PFSK-1 (cell line): ENCODE measurements around the gene ARFGAP2.

ENCODE experiments used
- FOXP2 ChIP-seq: optimal IDR thresholded peaks from 2 replicates; pipeline ENCODE3; 2011; ENCODE audit warnings: borderline replicate concordance, control low read depth, inconsistent platforms; ENCODE audit not compliant: insufficient read depth; ENCODE audit errors: extremely low read length, extremely low read depth
- POLR2AphosphoS5 ChIP-seq: IDR thresholded peaks from 2 replicates; pipeline ENCODE4 v1.6.1; 2012; ENCODE audit warnings: low read depth, mild to moderate bottlenecking, control low read depth, low read length, moderate library complexity
- SIN3A ChIP-seq: IDR thresholded peaks from 2 replicates; pipeline ENCODE4 v1.6.1; 2012; ENCODE audit warnings: mild to moderate bottlenecking, low read length, moderate library complexity, borderline replicate concordance; ENCODE audit not compliant: insufficient read depth
- TAF1 ChIP-seq: IDR thresholded peaks from 2 replicates; pipeline ENCODE4 v1.6.1; 2012; ENCODE audit warnings: low read length, control low read depth, borderline replicate concordance; ENCODE audit not compliant: insufficient read depth
- TF ChIP-seq, protein P1 (sequence below), 2 experiments: IDR thresholded peaks; 2 replicates each; pipeline versions ENCODE4 v1.6.1 to v1.8.0; 2011 to 2012; ENCODE audit warnings: low read depth in 2 of 2, low read length in 2 of 2, control low read depth in 1 of 2, inconsistent platforms in 1 of 2, mild to moderate bottlenecking in 1 of 2, moderate library complexity in 1 of 2; ENCODE audit not compliant: insufficient read depth in 1 of 2

The ARFGAP2 gene

DNA sequence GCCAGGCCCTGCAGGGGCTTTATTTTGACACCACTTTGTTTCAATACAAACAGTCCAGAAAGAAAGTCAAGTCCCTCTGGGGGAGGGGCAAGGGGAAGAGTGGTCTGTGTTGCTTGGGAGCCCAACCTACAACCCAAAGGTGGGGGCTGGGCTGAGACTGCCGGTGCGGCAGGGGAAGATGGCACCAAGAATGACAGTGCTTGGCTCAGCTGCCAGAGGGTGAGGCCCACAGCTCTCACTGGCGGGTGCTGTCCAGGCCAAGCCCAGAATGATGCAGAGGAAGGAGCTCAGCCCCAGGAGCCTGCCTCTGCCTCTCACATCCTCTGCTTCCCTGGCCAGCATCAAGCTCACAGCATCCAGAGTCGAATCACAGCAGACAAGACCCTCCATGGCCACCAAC, 12.4 kb downstream of the ARFGAP2 start:
- TF ChIP-seq TAF1 (no peak), FOXP2 (no peak), SIN3A (no peak), POLR2AphosphoS5 (no peak; the same call in 1 of the 2 replicates)
- TF ChIP-seq, protein P1, sequence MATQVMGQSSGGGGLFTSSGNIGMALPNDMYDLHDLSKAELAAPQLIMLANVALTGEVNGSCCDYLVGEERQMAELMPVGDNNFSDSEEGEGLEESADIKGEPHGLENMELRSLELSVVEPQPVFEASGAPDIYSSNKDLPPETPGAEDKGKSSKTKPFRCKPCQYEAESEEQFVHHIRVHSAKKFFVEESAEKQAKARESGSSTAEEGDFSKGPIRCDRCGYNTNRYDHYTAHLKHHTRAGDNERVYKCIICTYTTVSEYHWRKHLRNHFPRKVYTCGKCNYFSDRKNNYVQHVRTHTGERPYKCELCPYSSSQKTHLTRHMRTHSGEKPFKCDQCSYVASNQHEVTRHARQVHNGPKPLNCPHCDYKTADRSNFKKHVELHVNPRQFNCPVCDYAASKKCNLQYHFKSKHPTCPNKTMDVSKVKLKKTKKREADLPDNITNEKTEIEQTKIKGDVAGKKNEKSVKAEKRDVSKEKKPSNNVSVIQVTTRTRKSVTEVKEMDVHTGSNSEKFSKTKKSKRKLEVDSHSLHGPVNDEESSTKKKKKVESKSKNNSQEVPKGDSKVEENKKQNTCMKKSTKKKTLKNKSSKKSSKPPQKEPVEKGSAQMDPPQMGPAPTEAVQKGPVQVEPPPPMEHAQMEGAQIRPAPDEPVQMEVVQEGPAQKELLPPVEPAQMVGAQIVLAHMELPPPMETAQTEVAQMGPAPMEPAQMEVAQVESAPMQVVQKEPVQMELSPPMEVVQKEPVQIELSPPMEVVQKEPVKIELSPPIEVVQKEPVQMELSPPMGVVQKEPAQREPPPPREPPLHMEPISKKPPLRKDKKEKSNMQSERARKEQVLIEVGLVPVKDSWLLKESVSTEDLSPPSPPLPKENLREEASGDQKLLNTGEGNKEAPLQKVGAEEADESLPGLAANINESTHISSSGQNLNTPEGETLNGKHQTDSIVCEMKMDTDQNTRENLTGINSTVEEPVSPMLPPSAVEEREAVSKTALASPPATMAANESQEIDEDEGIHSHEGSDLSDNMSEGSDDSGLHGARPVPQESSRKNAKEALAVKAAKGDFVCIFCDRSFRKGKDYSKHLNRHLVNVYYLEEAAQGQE (IDR thresholded peaks at IDR 0.05; ENCODE audit: insufficient read depth in 1 of 2, low read depth in 2 of 2, low read length in 2 of 2): no peak

DNA sequence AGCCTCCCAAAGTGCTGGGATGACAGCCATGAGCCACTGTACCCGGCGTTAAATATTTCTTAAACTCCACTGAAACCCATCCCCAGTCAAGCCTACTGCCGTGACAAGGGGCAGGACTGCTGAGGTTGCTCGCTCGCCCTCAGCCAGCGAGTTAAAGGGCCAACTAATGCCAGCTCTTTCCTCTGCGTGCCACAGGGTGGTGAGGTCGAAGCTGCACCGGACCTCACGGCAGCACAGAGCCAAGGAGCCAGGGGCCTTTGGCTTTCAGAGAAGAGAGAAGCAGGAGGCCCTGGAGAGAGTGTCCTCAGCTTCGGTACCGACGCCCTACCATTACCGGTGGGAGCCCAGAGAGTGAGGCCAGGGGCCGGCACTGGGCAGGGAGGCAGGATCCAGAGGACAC, 12.8 kb downstream of the ARFGAP2 start:
- TF ChIP-seq, protein P1 (IDR thresholded peaks at IDR 0.05; ENCODE audit: insufficient read depth in 1 of 2, low read depth in 2 of 2, low read length in 2 of 2): no peak
- TF ChIP-seq TAF1 (no peak), SIN3A (no peak), POLR2AphosphoS5 (no peak; the same call in 1 of the 2 replicates), FOXP2 (no peak)

DNA sequence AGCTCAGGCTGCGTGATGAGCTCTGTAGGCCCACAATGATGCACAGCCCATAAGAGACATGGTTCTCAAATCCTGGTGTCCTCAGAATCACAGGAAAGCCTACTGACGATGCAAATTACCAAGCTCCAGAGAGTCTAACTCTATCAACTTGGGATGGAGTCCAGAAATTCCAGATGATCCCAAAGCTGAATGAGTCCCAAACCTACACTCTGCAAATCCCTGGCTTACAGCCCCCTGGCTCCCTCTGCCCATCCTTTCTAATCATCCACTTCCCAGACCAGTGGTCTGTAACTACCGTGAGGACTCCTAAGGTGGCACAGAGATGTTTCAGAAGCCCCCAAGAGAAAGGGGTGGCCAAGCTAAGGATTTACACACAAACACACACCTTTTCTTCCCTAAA, 13.5 kb downstream of the ARFGAP2 start:
- TF ChIP-seq POLR2AphosphoS5: peak; percentile 8; the same call in 1 of the 2 replicates
- TF ChIP-seq, protein P1 (IDR thresholded peaks at IDR 0.05; ENCODE audit: insufficient read depth in 1 of 2, low read depth in 2 of 2, low read length in 2 of 2): no peak
- no peak for TF ChIP-seq SIN3A

DNA sequence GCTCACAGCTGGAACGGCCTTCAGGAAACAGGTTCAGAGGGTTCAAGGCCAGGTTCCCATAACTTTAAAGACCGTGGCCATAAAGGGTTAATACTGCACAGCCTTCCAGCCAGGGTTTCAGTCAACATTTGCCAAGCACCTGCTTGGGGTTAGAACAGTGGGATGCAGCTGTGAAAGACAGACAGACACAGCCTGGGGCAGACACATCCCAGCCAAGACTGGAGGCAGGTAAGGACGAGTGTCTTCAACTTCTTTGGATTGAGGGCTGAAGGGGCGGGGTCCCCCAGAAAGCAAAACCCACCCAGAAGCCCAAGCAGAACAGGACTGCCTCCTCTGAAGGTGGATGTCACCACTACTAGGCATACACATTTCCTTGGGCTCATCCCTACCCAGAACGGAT, 14.3 kb downstream of the ARFGAP2 start:
- no peak for TF ChIP-seq SIN3A
- TF ChIP-seq TAF1: no peak

DNA sequence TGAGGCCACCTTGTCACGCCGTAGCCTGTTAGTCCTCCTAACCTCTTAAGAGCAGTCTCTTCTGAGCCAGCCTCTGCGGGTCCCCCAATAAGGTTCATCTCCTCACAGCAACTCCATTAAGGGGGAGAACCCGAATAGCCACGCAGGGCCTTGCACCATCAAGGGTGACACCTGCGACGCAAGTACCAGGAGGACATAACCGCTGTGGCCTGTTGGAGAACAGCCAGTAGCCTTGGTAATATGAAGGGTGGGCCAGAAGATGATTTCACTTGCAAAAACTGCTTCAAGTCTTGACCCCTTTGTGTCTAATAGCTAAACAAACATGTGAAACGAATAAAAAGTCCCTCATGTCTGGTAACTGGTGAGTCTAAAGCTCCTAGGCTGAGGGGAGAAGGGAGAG, 14.8 kb downstream of the ARFGAP2 start:
- TF ChIP-seq SIN3A: no peak
- TF ChIP-seq FOXP2: no peak
- TF ChIP-seq TAF1: no peak
- TF ChIP-seq, protein P1 (IDR thresholded peaks at IDR 0.05; ENCODE audit: insufficient read depth in 1 of 2, low read depth in 2 of 2, low read length in 2 of 2): no peak
- TF ChIP-seq POLR2AphosphoS5: no peak
